NT2/D1 (cell line): ENCODE measurements around the gene NOD1.

ENCODE experiments used
- SUZ12 ChIP-seq: IDR thresholded peaks from 2 replicates; pipeline ENCODE4 v1.6.1; 2011; ENCODE audit not compliant: insufficient read length, insufficient read depth; ENCODE audit errors: extremely low read depth
- YY1 ChIP-seq: IDR thresholded peaks from 2 replicates; pipeline ENCODE4 v1.6.1; 2011; ENCODE audit not compliant: insufficient read length, insufficient read depth

DNA sequence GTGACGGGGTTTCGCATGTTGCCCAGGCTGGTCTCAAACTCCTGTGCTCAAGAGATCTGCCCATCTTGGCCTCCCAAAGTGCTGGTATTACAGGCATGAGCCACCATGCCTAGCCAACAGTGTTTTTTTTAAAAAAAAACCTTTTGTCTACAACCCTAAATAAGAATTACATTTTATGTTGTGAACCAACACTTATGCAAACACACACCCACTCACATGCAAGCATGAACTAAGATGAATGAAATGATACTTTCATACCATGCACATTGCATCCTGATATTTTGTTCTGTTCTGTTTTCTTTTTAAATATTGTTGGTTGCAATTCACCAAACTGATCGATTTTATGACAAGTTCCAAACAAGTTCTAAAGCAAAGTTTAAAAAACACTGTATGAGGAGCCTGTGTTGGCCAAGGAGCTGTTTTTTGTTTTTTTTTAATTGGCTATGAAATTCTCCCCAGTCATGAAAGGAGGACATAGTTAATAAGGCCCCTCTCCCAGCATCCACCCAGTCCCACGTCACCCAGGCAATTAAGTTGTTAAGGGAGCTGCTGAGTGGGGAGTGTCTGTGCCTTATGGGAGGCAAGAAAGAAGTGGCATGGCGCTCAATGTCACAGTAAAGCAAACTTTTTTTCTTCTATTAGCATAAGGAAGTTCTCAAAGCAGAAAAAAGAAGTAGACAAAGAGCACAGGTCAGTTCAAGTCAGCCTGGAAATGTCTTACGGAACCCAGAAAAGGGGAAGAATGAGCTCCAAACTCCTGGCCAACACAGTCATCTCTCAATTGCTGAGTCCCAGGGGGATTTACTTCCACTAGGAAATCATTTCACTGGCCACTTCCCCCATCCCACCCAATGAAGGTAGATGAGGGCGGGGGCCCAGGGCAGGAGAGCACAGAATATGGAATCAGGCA lies 50.1 kb downstream of the NOD1 start:
- TF ChIP-seq YY1 = no peak
- no peak for TF ChIP-seq SUZ12
